DOHH2 (cell line): ENCODE measurements around the gene PPP2R2D.

Experiments used
- CTCF ChIP-seq: fragments of 200-600 bp; sonication (generic); IDR thresholded peaks from one replicate; pipeline ENCODE4 v1.5.1; 2014; ENCODE audit warnings: antibody characterized with exemption, mild to moderate bottlenecking, low read depth, low read length; ENCODE audit not compliant: poor library complexity, severe bottlenecking
- EZH2phosphoT487 ChIP-seq: fragments of 200-600 bp; sonication (generic); IDR thresholded peaks from 2 replicates; pipeline ENCODE4 v1.6.1; 2017; ENCODE audit warnings: borderline replicate concordance, mild to moderate bottlenecking, antibody characterized with exemption, low read length, moderate library complexity, mixed read lengths

GRCh38 chr10:131955591-131956340, 55.0 kb downstream of the PPP2R2D start:
- TF ChIP-seq CTCF: no peak
- TF ChIP-seq EZH2phosphoT487: no peak
